PFSK-1 (cell line): ENCODE measurements around the gene TM4SF4.

ENCODE experiments used
- FOXP2 ChIP-seq: optimal IDR thresholded peaks from 2 replicates; pipeline ENCODE3; 2011; ENCODE audit warnings: borderline replicate concordance, control low read depth, inconsistent platforms; ENCODE audit not compliant: insufficient read depth; ENCODE audit errors: extremely low read length, extremely low read depth
- POLR2AphosphoS5 ChIP-seq: IDR thresholded peaks from 2 replicates; pipeline ENCODE4 v1.6.1; 2012; ENCODE audit warnings: low read depth, mild to moderate bottlenecking, control low read depth, low read length, moderate library complexity
- REST ChIP-seq, 2 experiments: IDR thresholded peaks; 2 replicates each; pipeline versions ENCODE4 v1.6.1 to v1.8.0; 2011 to 2012; ENCODE audit warnings: low read depth in 2 of 2, low read length in 2 of 2, control low read depth in 1 of 2, inconsistent platforms in 1 of 2, mild to moderate bottlenecking in 1 of 2, moderate library complexity in 1 of 2; ENCODE audit not compliant: insufficient read depth in 1 of 2
- SIN3A ChIP-seq: IDR thresholded peaks from 2 replicates; pipeline ENCODE4 v1.6.1; 2012; ENCODE audit warnings: mild to moderate bottlenecking, low read length, moderate library complexity, borderline replicate concordance; ENCODE audit not compliant: insufficient read depth
- TAF1 ChIP-seq: IDR thresholded peaks from 2 replicates; pipeline ENCODE4 v1.6.1; 2012; ENCODE audit warnings: low read length, control low read depth, borderline replicate concordance; ENCODE audit not compliant: insufficient read depth

Gene TM4SF4

GRCh38 chr3:149466192-149466591 lies 8.3 kb upstream of the TM4SF4 start:
- TF ChIP-seq FOXP2 = no peak
- TF ChIP-seq REST (IDR thresholded peaks at IDR 0.05; ENCODE audit: insufficient read depth in 1 of 2, low read depth in 2 of 2, low read length in 2 of 2) = no peak
- no peak for TF ChIP-seq POLR2AphosphoS5
- TF ChIP-seq SIN3A = no peak
- no peak for TF ChIP-seq TAF1

- no peak for TF ChIP-seq REST (IDR thresholded peaks at IDR 0.05; ENCODE audit: insufficient read depth in 1 of 2, low read depth in 2 of 2, low read length in 2 of 2)
- no peak for TF ChIP-seq POLR2AphosphoS5
- TF ChIP-seq SIN3A = no peak
- no peak for TF ChIP-seq TAF1
- no peak for TF ChIP-seq FOXP2
These were observed 5.8 kb upstream of the TM4SF4 start for GRCh38 chr3:149468504-149469212.

- TF ChIP-seq FOXP2 (no peak), TAF1 (no peak), POLR2AphosphoS5 (no peak), REST (IDR thresholded peaks at IDR 0.05; ENCODE audit: insufficient read depth in 1 of 2, low read depth in 2 of 2, low read length in 2 of 2) (no peak), SIN3A (no peak)
These were observed 4.1 kb upstream of the TM4SF4 start for GRCh38 chr3:149470381-149470780.

DNA sequence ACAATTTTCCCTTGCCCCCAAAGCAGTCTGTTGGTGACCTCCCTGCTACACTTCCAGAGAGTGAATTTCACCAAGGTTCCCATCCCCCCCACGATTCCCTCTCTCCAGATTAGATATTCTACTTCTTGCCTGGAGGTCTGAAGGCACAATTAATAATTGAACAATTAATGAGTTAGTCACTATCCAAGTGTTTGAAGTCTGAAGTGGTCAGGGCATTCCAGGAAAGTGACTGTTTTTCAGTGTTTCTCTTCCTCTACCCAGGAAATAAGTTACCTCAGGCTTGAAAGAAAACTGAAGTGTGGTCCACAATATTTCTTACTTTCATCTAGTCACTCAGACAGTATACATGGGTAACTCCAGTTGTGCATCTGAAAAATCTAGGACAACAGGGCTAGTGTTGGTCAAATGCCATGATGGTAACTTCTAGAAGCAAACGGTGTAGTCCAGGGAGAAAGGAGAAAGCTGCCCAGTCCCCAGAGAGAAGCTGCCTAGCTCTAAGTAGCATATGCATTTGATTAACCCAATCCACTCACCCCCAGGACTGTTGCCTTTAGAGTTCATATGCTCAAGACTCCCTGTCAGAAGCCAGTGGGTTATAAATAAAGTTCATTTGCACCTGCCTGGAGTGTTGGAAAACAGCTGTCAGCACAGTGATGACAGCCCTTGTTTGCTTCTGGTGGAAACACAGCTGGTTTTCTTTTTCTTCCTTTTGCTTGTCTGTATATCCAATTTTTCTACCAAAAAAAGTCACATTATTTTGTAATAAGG lies 2.3 kb upstream of the TM4SF4 start:
- TF ChIP-seq FOXP2 = no peak
- TF ChIP-seq REST (IDR thresholded peaks at IDR 0.05; ENCODE audit: insufficient read depth in 1 of 2, low read depth in 2 of 2, low read length in 2 of 2) = no peak
- no peak for TF ChIP-seq SIN3A
- TF ChIP-seq POLR2AphosphoS5 = no peak
- TF ChIP-seq TAF1 = no peak
